ENCODE data around the gene CLDN15.
"Not testable (repeated sequence)": the region's sequence is repeated elsewhere in the genome, so short reads cannot be mapped to it uniquely, and the experiment has no call there.

Gene CLDN15

DNA sequence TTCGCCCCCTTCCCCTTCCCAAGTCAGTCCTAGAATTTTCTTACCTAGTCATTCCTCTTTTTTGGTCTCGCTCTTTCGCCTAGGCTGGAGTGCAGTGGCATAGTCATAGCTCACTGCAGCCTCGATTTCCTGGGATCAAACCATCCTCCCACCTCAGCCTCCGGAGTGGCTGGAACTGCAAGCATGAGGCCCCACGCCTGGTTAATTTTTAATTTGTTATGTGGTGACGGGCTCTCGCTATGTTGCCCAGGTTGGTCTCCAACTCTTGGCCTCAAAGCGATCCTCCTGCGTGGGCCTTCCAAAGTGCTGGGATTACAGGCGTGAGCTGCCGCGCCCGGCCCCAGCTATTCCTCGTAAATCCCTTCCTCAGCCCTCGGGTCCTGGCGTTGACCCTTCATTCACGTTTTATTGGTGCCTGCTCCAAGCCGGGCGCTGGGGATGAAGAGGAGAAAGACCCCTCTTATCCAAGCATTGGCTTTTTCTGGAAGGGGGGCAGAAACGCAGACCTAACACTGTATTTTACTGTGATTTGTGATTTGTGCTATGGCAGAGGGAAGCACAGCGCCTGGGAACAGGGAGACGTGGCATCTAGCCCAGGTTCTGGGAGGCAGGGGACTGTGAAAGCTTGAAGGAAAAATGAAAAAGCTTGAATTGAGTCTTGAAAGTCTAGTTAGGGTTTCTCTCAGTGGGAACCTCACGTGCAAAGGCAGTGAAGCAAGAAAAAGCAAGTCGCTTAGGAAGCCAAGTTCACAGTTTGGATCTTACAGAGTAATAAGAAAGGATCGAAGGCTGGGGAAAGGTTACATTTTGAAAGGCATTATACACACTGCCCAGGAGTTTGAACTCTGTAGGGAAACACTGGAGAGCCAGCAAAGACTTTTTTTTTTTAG lies 19.1 kb downstream of the CLDN15 start:
- DNase-seq = no peak

DNA sequence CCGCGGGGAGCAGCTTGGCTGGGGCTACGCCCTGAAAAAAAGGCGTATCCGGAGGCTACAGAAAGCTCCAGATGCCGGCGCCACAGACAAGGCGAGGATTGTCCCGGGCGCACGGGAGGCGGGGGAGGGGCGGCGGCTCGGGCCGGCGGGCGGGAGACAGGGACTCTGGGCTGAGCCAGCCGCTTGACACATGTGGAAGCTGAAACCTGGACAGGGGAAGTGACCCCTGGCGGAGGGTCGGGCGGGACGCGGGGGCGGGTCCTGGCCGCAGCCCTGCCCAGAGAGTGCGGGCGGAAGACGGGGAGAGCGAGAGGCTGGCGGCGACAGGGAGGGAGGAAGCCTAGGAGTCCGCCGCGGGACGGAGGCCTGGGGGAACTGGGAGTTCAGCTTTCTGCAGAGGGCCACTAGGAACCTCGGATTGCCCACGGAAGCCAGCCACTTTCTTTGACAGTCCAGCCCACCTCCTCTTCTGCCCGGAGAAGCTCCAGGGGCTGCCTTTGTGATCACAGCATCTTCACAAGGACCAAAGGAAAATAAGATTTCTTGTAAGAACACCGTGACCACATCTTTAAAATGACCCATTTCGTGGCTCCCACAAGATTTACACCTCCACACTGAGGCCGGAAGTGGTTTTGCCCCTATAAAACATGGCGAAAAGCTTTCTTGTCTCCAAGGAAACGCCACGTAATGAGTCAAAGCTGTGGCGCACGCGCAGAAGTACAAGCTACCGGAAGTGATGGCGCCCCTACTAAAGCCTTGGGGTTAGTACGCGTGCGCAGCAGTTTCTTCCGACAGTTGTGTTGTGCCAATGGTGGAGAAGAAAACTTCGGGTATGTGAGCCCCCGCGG lies 20.0 kb downstream of the CLDN15 start, which contains the start of the genes PLOD3 and ZNHIT1:
PLOD3 (minus strand) TSS at position 194 of the 848 bp plus-strand sequence. CDS start 307 bp downstream, outside the sequence.
ZNHIT1 (plus strand) TSS at position 778 of the 848 bp plus-strand sequence; CDS start at position 809, 31 bp downstream.
- peak; percentile 97 for DNase-seq

DNA sequence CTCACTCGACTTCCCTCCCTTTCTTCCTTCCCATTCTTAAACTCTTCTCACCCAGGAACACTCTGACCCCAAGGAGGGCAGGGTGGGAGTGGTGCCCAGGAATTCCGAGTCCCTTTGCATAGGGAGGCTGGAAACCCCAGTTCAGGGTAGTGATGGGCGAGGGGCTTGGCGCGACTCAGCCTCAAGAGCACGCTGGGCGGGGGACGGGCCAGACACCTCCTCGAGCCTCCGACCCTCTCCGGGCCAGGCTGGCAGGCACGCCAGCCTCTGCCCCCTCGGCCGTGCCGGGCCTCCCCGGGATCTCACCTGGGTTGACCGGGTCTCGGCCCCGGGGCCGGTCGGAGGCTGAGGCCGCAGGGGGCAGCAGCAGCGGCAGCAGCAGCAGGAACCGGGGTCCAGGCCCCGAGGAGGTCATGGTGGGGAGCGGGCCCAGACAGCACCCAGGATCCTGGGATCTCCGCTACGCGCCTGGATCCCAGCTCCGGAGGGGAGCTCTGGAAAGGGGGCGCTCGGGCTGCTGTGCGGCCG lies 20.7 kb downstream of the CLDN15 start:
- DNase-seq = no peak

DNA sequence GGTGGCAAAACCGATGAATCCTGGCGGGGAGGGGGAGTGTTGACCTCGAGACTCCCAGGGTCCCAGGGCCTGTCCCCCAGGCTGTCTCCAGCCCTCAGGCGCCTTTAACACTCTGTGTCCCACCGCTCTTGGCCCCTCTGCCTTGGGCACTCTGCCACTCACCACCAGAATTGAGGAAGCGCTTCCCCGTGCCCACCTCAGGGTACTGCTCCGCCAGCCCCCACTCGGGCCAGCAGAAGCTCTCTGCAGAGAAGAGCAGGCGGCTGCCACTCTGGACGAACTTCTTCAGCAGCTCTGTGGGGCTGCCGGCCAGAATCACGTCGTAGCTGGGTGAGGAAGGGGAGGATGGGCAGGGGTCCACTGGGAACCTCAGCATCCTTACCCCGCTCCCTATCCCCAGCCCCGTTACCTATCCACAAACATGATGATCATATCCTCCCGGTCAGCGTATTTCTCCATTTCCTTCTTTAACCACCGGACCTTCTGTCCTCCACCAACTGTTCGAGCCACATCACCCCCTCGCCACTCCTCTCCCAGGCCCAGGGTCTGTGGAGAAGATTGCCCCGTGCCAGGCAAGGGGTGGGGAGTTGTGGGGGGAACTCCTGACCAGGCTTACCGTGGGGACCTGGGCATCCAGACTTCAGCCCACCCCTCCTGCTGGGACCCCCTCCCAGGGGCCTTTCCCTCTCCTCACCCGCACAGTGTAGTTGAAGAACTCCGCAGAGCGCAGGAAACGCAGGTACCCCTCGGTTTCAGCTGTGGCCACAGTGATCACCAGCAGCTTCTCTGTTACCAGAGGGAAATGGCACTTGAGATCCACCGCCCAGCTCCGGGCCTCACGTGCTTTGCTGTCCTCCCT lies 21.4 kb downstream of the CLDN15 start:
- no peak for DNase-seq

DNA sequence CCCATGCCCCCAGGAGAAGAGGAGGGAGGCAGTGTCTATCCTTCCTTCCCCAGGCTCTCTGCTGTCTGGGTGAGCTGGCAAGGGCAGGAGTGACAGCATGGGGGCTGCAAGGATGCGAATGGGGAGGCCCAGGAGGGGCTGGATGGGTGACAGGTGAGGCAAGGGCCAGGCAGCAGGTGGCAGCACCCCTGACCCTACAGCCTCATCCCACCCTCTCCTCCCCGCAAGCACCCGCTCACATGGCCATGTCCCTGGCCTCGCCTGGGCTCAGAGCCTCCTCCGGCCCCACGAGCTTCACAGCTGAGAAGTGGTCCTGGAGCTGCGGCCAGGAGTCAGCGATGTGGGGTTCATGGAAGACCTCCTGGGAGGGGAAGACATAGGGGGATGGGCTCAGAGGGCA lies 25.6 kb downstream of the CLDN15 start:
- DNase-seq = no peak

DNA sequence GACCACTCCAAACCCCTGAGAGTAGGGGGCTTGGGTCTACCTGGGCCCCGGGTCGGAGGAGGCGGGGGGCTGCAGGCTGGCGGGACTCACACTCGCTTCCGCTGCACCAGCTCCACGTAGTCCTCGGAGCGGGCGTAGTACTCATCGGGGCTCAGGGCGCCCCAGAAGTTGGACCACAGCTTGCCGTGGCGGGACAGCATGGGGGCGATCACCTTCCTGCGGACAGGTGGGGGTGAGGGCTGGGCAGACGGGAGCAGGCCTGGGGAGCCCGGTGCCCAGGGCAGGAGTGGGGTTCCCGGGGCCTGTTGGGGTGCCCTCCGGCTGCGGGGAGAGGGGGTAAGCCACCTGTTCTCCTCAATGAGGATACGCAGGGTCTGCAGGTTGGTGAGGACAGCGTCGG lies 26.1 kb downstream of the CLDN15 start:
- DNase-seq = no peak

DNA sequence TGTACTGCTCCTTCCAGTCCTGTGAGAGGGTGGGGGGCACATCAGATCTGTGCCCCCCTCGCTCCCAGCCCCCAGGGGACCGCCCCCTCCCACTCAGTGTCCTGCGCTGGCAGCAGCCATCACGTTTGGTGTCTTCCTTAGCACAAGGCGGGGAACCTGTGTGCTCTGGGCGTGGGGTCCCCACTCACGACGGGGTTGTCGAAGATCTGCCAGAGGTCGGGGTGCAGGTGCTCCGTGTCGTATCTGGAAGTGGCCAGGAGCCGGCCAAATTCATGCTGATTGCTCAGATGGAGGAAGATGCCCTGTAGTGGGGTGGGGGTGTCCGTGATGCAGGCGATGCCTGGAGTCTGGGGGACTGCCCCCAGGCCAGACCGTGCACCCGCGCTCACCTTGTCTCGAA lies 27.5 kb downstream of the CLDN15 start:
- DNase-seq = no peak

DNA sequence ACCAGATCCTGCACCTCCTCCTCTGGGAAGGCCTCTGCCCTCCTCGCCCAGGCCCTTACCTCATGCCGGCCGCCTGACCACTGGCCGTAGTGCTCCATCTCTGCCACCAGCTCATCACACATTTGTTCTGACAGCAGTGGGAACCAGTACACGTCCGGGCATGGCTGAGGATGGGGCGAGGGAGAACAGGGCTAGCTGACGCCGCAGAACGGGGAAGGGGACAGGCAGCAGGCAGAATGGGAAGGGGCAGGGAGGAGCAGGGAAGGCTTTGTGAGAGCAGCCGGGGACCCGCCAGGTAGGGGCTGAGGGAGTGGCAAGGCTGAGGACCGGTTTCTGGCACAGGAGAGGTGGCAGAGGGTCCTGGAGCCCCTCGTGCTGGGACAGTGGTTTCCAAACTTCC lies 28.8 kb downstream of the CLDN15 start:
- no peak for DNase-seq

DNA sequence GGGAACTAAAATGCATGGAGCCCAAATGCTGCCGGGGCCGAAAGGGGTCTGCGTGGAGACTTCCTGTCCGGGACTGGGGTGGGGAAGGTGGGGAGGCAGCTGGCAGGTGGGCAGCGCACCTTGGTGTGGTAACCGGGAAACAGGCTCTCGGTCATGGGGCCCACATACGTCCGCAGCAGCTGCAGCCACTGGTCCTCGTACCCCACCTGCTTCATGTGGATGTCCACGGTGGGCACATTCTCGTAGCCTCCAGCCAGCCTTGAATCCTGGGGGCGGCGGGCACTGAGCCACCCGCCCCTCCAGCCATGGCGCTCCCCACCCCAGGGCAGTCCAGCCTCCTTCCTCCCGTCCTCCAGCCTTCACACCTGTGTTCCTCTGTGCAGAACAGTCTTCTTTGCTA lies 30.1 kb downstream of the CLDN15 start:
- DNase-seq = no peak

DNA sequence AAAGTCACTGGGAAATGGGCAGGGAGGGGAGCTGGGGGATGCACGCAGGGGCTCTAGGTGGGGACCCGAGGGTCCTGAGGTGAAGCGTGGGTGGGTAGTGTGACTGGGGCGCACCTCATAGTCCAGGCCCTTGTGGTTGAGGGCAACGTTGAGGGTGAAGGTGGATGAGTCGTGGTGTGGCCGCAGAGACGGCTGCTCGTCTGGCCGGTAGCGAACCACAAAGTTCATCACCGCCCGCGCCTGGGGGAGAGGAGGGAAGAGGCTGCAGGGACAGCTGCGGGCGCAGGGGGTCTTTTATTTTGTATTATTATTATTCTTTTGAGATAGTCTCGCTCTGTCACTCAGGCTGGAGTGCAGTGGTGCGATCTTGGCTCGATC lies 30.9 kb downstream of the CLDN15 start:
- no peak for DNase-seq

DNA sequence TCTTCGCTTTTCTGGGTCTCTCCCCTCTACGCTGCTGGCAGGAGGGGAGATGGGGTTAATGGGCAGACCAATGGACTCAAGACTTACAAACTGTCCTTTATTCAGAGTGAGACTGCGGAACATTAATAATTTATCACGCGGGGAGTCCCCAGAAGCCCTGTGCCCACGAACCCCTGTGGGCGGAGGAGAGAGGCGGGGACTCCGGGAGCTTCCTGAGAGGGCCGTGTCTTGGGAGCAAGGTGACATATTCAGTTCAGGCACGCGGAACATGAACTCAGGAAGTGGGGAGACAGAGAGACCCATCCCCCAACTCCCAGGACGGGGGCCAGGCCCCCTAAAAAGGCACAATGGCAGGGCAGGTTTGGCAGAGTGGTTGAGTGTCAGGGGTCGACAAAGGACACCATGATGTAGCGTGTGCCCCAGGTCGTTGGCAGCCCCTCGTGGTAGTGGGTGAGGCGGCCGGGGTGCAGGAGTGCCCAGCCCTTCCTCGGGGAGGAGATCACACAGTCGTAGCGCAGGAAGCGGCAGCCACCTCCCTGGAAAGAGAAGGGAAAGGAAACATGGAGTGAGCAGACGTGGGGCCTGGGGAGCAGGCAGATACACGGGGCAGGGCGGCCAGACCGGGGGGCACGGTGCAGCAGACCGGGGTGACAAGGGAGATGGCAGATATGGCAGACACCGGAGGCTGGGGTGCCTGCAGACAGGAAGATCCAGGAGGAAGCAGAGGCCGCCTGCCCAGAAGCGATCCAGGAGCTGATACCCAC lies 31.5 kb downstream of the CLDN15 start:
- no peak for DNase-seq

DNA sequence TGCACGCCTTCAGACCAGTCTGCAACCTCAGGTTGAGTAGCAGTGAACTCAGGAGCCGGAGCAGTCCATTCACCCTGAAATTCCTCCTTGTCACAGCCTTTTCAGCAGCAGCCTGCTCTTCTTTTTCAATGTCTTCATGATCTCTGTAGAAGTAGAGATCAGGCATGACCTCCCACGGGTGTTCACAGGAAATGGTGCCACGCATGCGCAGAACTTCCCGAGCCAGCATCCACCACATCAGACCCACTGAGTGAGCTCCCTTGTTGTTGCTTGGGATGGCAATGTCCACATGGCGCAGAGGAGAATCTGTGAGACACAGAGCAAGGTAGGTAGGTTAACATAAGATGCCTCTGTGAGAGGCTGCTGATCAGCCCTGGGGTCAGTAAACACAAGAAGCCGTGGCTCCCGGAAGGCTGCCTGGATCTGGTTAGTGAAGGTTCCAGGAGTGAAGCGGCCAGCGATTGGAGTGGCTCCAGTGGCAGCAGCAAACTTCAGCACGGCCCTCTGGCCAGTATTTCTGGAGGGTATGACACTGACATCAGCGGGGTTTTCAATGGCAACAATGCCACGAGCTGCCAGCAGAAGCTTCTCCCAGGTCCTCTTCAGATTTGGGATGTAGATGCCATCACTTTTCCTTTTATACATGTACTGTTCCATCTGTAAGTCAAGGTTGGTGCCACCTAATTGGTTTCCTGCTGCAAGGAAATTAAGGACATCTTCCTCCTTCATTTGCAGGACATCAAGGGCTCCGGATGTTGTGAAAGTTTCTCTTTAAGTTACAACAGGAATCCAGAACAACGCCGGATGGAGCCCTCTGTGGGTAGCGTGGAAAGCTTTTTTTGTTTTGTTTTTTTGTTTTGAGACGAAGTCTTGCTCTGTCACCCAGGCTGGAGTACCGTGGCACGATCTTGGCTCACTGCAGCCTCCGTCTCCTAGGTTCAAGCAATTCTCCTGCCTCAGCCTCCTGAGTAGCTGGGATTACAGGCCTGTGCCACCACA lies 33.6 kb downstream of the CLDN15 start:
- DNase-seq = not testable (repeated sequence)

DNA sequence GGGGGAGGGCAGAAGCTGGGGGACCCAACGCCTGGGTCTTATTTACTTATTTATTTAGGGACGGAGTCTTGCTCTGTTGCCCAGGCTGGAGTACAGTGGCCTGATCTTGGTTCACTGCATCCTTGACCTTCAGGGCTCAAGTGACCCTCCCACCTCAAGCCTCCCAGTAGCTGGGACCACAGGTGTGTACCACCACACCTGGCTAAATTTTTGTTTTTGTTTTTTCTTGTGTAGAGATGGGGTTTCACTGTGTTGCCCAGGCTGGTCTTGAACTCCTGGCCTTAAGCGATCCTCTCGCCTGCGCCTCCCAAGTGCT lies 35.0 kb downstream of the CLDN15 start:
- DNase-seq = no peak

DNA sequence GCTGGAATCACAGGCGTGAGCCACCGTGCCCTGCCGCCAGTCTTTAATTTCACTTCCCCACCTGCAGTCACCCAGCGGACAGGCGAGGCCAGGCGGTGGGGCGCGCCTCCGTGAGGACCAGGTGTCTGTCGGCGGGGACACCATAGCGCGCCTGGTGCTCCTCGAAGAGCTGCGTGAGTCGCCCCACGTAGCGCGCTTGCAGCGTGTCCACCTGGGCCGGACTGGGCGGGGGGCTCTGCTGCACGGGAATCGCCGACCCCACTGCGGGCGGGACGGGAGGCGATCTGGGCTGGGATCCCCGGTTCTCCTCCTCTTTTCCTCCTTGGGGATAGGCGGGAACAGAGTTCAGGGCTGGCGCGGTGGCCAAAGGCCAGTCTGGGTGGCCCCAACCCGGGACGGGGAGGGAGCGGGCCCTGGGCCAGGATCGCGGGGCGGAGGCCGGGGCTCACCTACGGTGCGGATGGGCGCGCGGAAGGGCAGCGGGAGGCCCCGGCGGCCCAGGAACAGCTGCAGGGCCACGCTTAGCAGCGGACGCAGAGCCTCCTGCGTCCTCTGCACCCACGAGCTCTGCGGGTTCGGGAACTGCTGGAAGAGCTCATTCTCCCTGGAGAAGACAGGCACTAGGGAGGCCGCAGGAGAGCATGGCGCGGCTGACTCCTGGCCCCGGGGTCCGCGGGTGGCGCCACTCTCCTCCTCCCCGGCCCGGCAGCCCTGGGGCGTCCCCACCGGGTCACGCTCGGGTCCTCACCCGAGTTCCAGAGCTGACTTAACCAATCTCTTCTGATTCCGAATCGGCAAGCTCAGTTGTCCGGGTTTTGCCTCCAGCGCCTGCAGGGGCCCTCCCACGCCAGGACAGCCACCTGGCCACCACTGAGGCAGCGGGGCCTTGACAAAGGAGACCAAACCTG lies 35.7 kb downstream of the CLDN15 start:
- no peak for DNase-seq

DNA sequence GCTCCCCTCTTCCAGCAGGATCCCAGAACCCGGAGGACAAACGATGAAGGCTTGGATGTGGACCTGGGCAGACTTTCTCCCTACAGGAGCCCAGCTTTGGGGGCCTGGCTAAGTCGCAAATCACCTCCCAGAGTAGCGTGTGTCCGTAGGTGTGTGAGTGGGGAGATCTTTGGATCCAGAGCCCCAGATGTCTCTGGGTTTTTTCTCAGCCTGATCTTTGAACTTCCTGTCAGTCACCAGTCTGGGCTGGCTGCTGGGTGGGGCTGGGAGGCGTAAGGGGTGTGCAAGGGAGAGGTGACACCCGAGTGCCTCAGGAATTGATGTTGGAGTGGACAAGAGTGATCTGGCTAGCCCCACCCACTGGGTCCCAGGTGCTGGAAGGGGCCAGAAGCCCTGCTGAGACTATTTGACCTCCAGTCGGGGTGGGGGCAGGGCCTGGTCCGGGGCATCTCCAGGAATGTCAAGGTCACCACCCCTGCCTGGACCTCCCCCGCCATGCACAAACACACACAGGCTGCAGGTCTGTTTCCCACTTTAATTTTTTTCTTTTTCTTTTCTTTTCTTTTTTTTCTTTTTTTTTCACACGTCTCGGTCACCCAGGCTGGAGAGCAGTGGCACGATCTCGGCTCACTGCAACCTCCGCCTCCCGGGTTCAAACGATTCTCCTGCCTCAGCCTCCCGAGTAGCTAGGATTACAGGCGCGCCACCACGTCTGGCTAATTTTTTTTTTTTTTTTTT lies 36.6 kb downstream of the CLDN15 start, which contains the start of gene MOGAT3:
MOGAT3 (minus strand) TSS at position 175 of the 738 bp plus-strand sequence. CDS start 182 bp downstream, outside the sequence.
- no peak for DNase-seq

DNA sequence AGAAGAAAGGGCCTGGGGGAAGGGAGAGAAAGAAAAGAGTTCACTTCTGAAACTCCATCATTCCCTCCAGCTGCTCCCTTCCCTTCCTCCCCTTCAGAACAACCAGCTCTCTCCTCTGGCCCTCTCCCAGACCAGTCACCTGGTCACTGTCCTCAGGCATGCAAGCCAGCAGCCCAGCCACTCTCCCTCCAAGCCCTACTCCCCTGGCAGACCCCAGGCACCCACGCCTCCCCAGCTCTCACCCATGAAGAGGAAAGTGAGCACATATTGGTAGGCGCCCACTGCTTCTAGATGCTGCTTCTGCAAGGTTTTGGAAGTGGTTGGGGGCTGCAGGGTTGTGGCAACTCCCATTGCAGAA lies 37.1 kb downstream of the CLDN15 start:
- DNase-seq = no peak

DNA sequence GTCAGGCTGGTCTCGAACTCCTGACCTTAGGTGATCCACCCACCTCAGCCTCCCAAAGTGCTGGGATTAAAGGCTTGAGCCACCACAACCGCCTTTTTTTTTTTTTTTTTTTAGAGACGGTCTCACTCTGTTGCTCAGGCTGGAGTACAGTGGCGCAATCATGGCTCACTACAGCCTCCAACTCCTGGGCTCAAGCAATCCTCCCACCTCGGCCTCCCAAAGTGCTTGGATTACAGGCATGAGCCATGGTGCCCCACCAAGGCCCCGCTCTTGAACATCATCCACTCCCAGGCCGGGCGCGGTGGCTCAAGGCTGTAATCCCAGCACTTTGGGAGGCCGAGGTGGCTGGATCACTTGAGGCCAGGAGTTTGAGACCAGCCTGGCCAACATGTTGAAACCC lies 38.1 kb downstream of the CLDN15 start:
- DNase-seq = not testable (repeated sequence)

DNA sequence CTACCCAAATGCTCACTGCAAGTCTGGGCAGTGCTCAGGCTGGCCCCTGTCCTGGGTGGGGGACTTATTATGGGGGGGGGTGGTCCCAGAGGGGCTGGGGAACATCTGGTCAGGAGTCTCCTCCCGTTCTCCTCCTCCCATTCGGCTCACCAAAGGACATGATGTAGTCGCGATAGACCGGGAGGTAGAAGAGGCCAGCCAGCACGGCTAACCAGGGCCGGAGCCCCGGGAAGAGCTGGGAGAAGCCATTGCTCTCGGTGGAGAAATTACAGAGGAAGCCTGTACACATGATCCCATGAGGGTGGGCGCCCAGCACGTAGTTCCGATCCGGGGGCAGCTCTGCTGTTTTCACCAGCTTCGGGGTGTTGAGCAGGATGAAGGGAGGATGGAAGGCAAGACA lies 39.1 kb downstream of the CLDN15 start:
- no peak for DNase-seq

DNA sequence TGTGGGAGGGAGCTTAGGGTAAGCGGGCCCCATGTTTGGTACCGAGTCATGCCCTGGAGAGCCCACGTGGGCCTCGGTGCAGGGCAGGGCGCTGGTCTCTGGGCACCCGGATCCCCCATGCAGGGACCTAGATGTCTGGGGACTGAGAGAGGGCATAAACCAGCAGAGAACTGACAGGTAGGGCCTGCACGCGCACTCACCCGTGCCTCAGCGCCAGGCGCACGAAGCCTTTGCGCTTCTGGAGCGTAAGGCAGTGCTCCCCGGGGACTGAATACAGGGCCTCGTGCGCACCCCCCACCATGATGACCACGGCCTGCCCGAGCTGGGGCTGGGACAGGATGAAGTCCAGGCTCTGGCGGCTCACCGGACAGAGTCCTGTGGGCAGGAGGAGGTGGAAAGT lies 39.6 kb downstream of the CLDN15 start:
- no peak for DNase-seq
